DMS53 treated with DMSO at 0.1 percent for 48 hours (cell line): Measurements from ENCODE around the gene LPP.
A peak's percentile ranks its signal among the peaks of the same experiment; 100 is the strongest.

Experiments
- DNase-seq: peaks from one replicate; lab custom pipeline; 2025; ENCODE audit not compliant: unreplicated experiment; lab: John Stamatoyannopoulos, UW

LPP gene

GRCh38 chr3:188915127-188915526 is 761.2 kb downstream of the LPP start:
- no peak for DNase-seq

DNA sequence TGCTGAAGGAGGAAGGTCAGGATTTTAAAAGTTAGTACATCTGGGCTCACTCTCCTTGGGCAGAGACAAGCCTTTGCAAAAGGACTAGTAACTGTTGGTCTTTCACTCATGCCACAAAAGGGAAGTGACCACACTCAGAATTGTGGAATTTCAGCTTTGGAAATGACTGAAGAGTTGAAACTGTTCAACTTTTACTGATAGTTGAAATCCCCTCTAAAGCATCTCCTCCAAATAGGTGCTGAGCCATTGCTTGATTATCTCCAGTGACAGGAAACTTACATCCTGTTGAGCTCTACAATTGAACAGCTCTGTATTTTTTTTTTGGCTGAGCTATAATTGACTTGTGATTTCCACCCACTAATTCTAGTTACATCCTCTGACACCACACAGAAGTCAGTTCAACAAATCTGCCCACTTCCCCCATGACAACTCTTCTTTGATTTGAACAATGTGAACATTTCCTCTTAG is 763.0 kb downstream of the LPP start:
- DNase-seq = no peak

GRCh38 chr3:188918093-188918492 is 764.1 kb downstream of the LPP start:
- no peak for DNase-seq

DNA sequence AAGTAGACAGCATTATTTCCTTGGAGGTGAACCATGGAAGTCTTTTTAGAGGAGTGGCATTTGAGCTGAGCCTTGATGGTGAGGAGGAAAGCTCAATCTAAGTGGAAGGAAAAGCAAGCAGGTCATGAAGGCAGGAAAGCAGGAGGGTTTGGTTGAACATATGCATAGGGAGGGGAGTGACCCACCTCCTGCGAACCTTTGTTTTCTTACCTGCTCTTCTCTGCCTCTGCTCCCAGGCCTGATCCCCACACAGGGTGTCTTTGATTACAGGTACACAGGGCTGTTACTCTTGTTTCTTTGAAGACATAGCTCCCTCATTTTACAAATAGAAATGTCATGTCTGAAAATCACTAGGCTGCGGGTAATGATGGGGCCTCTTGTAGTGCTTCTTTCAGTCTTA is 769.7 kb downstream of the LPP start:
- no peak for DNase-seq

GRCh38 chr3:188925376-188925775 is 771.4 kb downstream of the LPP start:
- DNase-seq = no peak

GRCh38 chr3:188926111-188926510 is 772.2 kb downstream of the LPP start:
- no peak for DNase-seq

DNA sequence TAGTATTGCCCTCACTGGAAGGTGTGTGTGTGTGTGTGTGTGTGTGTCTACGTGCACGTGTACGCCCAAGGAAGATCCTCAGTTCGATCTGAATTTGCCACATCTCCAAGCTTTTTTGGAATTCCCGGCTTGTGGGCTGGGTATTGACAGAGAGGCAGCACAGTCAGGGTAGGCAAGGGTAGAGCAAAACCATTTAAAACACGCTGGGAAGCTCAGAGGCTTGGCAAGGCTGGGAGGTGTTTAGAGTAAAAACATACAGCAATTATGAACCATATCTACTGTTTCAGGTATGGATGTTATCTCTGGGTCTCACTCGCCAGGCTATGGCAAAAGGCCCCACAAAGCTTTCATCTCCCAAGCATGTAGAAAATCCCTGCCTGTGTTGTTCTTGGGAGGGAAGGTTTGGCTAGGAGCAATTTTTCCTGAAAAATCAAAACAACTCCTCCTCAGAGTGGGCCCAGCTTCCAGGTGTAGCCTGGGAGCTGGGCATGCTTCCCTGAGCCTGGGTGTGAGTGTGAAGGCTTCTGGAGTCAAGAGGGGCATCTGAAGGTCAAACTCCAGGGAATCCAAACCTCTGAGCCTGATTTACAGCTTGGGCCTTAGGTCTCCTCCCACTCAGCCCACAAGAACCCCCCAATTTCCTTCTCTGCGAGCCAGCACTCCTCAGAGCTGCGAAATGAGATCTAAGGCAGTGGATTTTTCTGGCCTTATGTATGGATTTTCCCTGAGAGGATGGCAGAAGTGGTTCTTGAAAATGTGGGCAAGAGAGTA is 773.0 kb downstream of the LPP start:
- no peak for DNase-seq

GRCh38 chr3:188927971-188928370 is 774.0 kb downstream of the LPP start:
- no peak for DNase-seq

DNA sequence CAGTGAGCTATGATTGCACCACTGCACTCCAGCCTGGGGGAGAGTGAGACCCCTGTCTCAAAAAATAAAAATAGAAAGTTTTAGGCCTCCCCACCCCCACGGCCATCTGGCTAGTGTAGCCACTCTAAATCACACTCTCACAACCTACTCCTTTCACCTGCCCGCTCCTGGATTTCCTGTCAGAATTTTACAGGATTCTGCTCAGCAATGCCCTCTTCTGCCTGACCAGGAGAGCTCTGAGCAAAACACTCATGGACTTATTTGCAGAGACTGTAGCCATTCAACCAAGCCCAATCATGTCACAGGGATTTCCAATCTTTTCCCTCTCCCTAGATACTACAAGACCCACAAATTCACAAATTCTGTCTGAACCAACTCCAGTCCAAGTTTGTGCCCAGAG is 775.2 kb downstream of the LPP start:
- peak; percentile 20 for DNase-seq

- DNase-seq = no peak
These were observed 777.1 kb downstream of the LPP start for GRCh38 chr3:188931036-188931435.

- no peak for DNase-seq
These were observed 777.6 kb downstream of the LPP start for GRCh38 chr3:188931531-188931930.

GRCh38 chr3:188934989-188935388 is 781.0 kb downstream of the LPP start:
- DNase-seq = no peak

- no peak for DNase-seq
These were observed 782.7 kb downstream of the LPP start for GRCh38 chr3:188936597-188937107.

DNA sequence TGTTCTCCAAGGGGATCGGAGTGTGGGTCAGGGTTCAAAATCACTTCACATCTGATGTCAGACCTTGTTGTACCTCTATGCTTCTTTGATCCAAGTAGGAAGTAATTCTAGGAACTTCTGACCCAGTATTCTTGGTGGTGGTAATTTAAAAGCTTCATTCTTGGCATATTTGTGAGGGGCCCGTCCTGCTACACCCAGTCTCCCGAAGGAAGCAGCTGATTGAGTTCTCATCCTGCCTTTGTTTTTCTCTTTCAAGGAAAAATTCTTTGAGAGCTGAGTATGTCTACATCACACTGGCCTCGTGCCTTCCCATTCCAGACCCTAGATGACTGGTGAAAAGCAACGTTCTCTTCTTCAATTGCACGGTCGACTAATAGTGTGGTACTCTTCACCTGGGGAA is 783.4 kb downstream of the LPP start:
- no peak for DNase-seq

GRCh38 chr3:188938999-188939398 is 785.0 kb downstream of the LPP start:
- no peak for DNase-seq

- DNase-seq = no peak
These were observed 786.0 kb downstream of the LPP start for GRCh38 chr3:188939814-188940572.
